ENCODE data around the gene CCN5.

- TF ChIP-seq CTCF (IDR thresholded peaks at IDR 0.05) (no peak), POLR2A (IDR thresholded peaks at IDR 0.05) (no peak)
Measured at GRCh38 chr20:44701858-44702256, 13.3 kb upstream of the CCN5 start.
